Uterus (tissue), 4 donors: ENCODE results near the gene ANKRD39. TPM values are rescaled to one million over a fixed set of nuclear protein-coding genes. Genes with fewer than 3 reads are reported as not detected.

Experiments
- DNase-seq, 2 donors: peaks; one replicate each; pipeline ENCODE4 v3.0.0-alpha.2; 2019 to 2020
- H3K27ac ChIP-seq, 2 donors: fragments of 200-600 bp; sonication (generic); 1 replicate in 1 of 2; 2 replicates in 1 of 2; pipeline ENCODE4 v1.5.1; 2016 to 2018
- H3K27me3 ChIP-seq, 2 donors: fragments of 200-600 bp; sonication (generic); one replicate each; pipeline ENCODE4 v1.5.1; 2018 to 2019; ENCODE audit warnings: control low read depth in 1 of 2
- H3K36me3 ChIP-seq, 2 donors: fragments of 200-600 bp; sonication (generic); one replicate each; pipeline ENCODE4 v1.5.1; 2019; ENCODE audit warnings: control low read depth in 1 of 2
- H3K4me1 ChIP-seq, 2 donors: fragments of 200-600 bp; sonication (generic); one replicate each; pipeline ENCODE4 v1.5.1; 2018 to 2019; ENCODE audit warnings: control low read depth in 1 of 2
- H3K4me3 ChIP-seq, 2 donors: fragments of 200-600 bp; sonication (generic); 1 replicate in 1 of 2; 2 replicates in 1 of 2; pipeline ENCODE4 v1.5.1; 2018 to 2019; ENCODE audit warnings: mild to moderate bottlenecking in 1 of 2
- H3K9me3 ChIP-seq, 2 donors: fragments of 200-600 bp; sonication (generic); one replicate each; pipeline ENCODE4 v1.5.1; 2019; ENCODE audit warnings: control low read depth in 1 of 2
- POLR2A ChIP-seq, 2 donors: fragments of 450-650 bp; IDR thresholded peaks; one replicate each; pipeline ENCODE4 v1.6.1; 2016; ENCODE audit warnings: antibody characterized with exemption in 2 of 2, mild to moderate bottlenecking in 1 of 2, moderate library complexity in 1 of 2
- intact Hi-C: fragments of 100-400 bp; cut with DNase I; formaldehyde crosslinking; loops from one replicate; pipeline ENCODE4 v1.15.1; 2023; ENCODE audit warnings: low total_unique reads
- total RNA-seq, 4 donors: library from RNA; depleted of rRNA in 3 of 4; stranded (reverse); fragments of >200 nt in 3 of 4; gene quantifications; one replicate each; pipeline versions ENCODE4 v1.1.0 to v1.2.4, GENCODE V29; 2014 to 2023
- TF ChIP-seq, protein P1 (sequence below), 4 experiments: fragments of 200-600 bp in 2 of 4; fragments of 450-650 bp in 2 of 4; sonication (generic) in 2 of 4; IDR thresholded peaks; one replicate each; pipeline ENCODE4 v1.5.1; 2016 to 2019; ENCODE audit warnings: antibody characterized with exemption in 4 of 4, mild to moderate bottlenecking in 2 of 4, moderate library complexity in 1 of 4
- donor health status: DM: yes; HTN: yes; CAD: no.

The ANKRD39 gene
- total RNA-seq, 4 donors from 2014 or later = 4.7 to 162 (median 16.9) TPM

DNA sequence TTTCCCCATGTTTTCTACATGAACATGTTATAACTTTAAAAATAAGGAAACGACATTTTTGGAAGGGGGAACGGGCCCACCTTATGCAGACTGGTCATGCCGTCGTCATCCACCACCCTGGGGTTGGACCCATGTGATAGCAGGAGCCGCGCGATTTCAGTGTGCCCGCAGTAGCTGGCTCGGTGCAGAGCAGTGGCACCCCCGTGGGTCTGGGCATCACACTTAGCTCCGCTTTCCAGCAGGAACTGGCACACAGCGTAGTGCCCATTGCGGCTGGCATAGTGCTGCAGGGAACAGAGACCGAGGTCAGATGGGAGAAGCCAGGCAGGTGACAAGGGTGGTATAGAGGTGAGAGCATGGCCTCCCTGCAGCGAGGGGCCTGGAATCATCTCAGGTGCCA, 4.5 kb downstream of the ANKRD39 start:
- Histone ChIP-seq H3K36me3 (no peaks in the 10 kb centered on the region), H3K27me3 (no peaks in the 10 kb centered on the region), H3K4me3 (no peak overlapping the region), H3K4me1 (peaks cover 0 to 10% of the 10 kb centered on the region in 2 donors), H3K27ac (no peak overlapping the region), H3K9me3 (no peaks in the 10 kb centered on the region)
- TF ChIP-seq, protein P1, sequence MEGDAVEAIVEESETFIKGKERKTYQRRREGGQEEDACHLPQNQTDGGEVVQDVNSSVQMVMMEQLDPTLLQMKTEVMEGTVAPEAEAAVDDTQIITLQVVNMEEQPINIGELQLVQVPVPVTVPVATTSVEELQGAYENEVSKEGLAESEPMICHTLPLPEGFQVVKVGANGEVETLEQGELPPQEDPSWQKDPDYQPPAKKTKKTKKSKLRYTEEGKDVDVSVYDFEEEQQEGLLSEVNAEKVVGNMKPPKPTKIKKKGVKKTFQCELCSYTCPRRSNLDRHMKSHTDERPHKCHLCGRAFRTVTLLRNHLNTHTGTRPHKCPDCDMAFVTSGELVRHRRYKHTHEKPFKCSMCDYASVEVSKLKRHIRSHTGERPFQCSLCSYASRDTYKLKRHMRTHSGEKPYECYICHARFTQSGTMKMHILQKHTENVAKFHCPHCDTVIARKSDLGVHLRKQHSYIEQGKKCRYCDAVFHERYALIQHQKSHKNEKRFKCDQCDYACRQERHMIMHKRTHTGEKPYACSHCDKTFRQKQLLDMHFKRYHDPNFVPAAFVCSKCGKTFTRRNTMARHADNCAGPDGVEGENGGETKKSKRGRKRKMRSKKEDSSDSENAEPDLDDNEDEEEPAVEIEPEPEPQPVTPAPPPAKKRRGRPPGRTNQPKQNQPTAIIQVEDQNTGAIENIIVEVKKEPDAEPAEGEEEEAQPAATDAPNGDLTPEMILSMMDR (IDR thresholded peaks at IDR 0.05) = no peak
- TF ChIP-seq POLR2A (IDR thresholded peaks at IDR 0.05) = no peak
- intact Hi-C loops = no loop called here
- no peak for DNase-seq

GRCh38 chr2:96852667-96853066, 5.1 kb downstream of the ANKRD39 start:
- Histone ChIP-seq H3K27me3 (no peaks in the 10 kb centered on the region), H3K4me1 (peaks cover 0 to 10% of the 10 kb centered on the region in 2 donors), H3K4me3 (no peak overlapping the region), H3K27ac (no peak overlapping the region), H3K9me3 (no peaks in the 10 kb centered on the region), H3K36me3 (no peaks in the 10 kb centered on the region)
- intact Hi-C loops = no loop called here
- DNase-seq = no peak
- TF ChIP-seq POLR2A (IDR thresholded peaks at IDR 0.05) = no peak
- TF ChIP-seq, protein P1 (IDR thresholded peaks at IDR 0.05) = no peak

GRCh38 chr2:96848264-96848663, 9.6 kb downstream of the ANKRD39 start:
- intact Hi-C loops = no loop called here
- Histone ChIP-seq H3K4me3 (no peak overlapping the region), H3K9me3 (no peaks in the 10 kb centered on the region), H3K36me3 (no peaks in the 10 kb centered on the region), H3K4me1 (no peaks in the 10 kb centered on the region), H3K27me3 (no peaks in the 10 kb centered on the region), H3K27ac (no peak overlapping the region)
- no peak for TF ChIP-seq POLR2A (IDR thresholded peaks at IDR 0.05)
- TF ChIP-seq, protein P1 (IDR thresholded peaks at IDR 0.05) = no peak
- DNase-seq = no peak

GRCh38 chr2:96847586-96847985, 10.2 kb downstream of the ANKRD39 start:
- no peaks in the 10 kb centered on the region for H3K4me1 ChIP-seq
- no peaks in the 10 kb centered on the region for H3K9me3 ChIP-seq
- no peak overlapping the region for H3K27ac ChIP-seq
- no peak overlapping the region for H3K4me3 ChIP-seq
- DNase-seq = no peak
- no peaks in the 10 kb centered on the region for H3K27me3 ChIP-seq
- no peak for TF ChIP-seq POLR2A (IDR thresholded peaks at IDR 0.05)
- TF ChIP-seq, protein P1 (IDR thresholded peaks at IDR 0.05) = no peak
- intact Hi-C loops = no loop called here
- H3K36me3 ChIP-seq = no peaks in the 10 kb centered on the region

GRCh38 chr2:96846825-96847224, 11.0 kb downstream of the ANKRD39 start:
- DNase-seq = no peak
- intact Hi-C loops = no loop called here

More at GRCh38 chr2:96846825-96847224, 11.0 kb downstream of the ANKRD39 start:
- H3K27me3 ChIP-seq = no peaks in the 10 kb centered on the region
- H3K9me3 ChIP-seq = no peaks in the 10 kb centered on the region
- H3K4me3 ChIP-seq = no peak overlapping the region
- H3K27ac ChIP-seq = no peak overlapping the region
- H3K36me3 ChIP-seq = no peaks in the 10 kb centered on the region
- TF ChIP-seq, protein P1 (IDR thresholded peaks at IDR 0.05) = no peak
- no peak for TF ChIP-seq POLR2A (IDR thresholded peaks at IDR 0.05)
- no peaks in the 10 kb centered on the region for H3K4me1 ChIP-seq
